Renal cortex interstitium (tissue), 15 donors: Measurements from ENCODE around the gene GRB2. TPM values are rescaled to one million over a fixed set of nuclear protein-coding genes. Genes with fewer than 3 reads are reported as not detected.
"Not testable (repeated sequence)": the region's sequence is repeated elsewhere in the genome, so short reads cannot be mapped to it uniquely, and the experiment has no call there.

ENCODE experiments used
- DNase-seq, 11 donors: peaks; one replicate each; pipeline ENCODE4 v3.0.0-alpha.2; 2013; ENCODE audit warnings: low read depth in 9 of 11, low spot score in 4 of 11; ENCODE audit errors: extremely low read depth in 1 of 11
- long read RNA-seq, 16 experiments: transcript quantifications; one replicate each; lab custom pipeline, GENCODE V29; 2026
- polyA plus RNA-seq, 3 donors: library from polyadenylated mRNA; unstranded; fragments of 120-200 nt; gene quantifications; one replicate each; pipeline ENCODE4 v1.2.1, GENCODE V29; 2013; ENCODE audit not compliant: insufficient read length in 3 of 3

GRB2 gene
- 100 to 1,000 TPM in 2 of 3 donors, 10 to 100 TPM in 1; 94.8 to 103 (median 102) TPM for polyA plus RNA-seq
- long read RNA-seq, donor 1, transcript GRB2-202 (6 exons, 3,248 nt), result major isoform, 17 of 30 reads
- long read RNA-seq, donor 1, partial matches to known transcripts, result 9 of 30 reads
- long read RNA-seq, donor 1, other reads (novel, unspliced or antisense), result 0 of 30 reads
- long read RNA-seq, donor 2, transcript GRB2-205 (5 exons, 3,182 nt), result minor isoform, 7 of 31 reads
- long read RNA-seq, donor 2, transcript GRB2-202 (6 exons, 3,248 nt), result major isoform, 19 of 31 reads
- long read RNA-seq, donor 2, partial matches to known transcripts, result 5 of 31 reads
- long read RNA-seq, donor 2, other reads (novel, unspliced or antisense), result 0 of 31 reads
- long read RNA-seq, donor 3, transcript GRB2-202 (6 exons, 3,248 nt), result major isoform, 25 of 141 reads
- long read RNA-seq, donor 3, partial matches to known transcripts, result 112 of 141 reads
- long read RNA-seq, donor 3, other reads (novel, unspliced or antisense), result 0 of 141 reads
- long read RNA-seq, donor 4, transcript GRB2-202 (6 exons, 3,248 nt), result major isoform, 20 of 26 reads
- long read RNA-seq, donor 4, partial matches to known transcripts, result 0 of 26 reads
- long read RNA-seq, donor 4, other reads (novel, unspliced or antisense), result 0 of 26 reads
- long read RNA-seq, donor 5, result 0 reads
- long read RNA-seq, donor 6, transcript GRB2-205 (5 exons, 3,182 nt), result minor isoform, 6 of 31 reads
- long read RNA-seq, donor 6, transcript GRB2-202 (6 exons, 3,248 nt), result major isoform, 16 of 31 reads
- long read RNA-seq, donor 6, partial matches to known transcripts, result 8 of 31 reads
- long read RNA-seq, donor 6, other reads (novel, unspliced or antisense), result 0 of 31 reads
- long read RNA-seq, donor 7, transcript GRB2-202 (6 exons, 3,248 nt), result major isoform, 16 of 38 reads
- long read RNA-seq, donor 7, transcript GRB2-205 (5 exons, 3,182 nt), result minor isoform, 8 of 38 reads
- long read RNA-seq, donor 7, partial matches to known transcripts, result 12 of 38 reads
- long read RNA-seq, donor 7, other reads (novel, unspliced or antisense), result 0 of 38 reads
- long read RNA-seq, donor 8, result 0 reads
- long read RNA-seq, donor 9, transcript GRB2-202 (6 exons, 3,248 nt), result major isoform, 18 of 44 reads
- long read RNA-seq, donor 9, transcript GRB2-205 (5 exons, 3,182 nt), result minor isoform, 11 of 44 reads
- long read RNA-seq, donor 9, partial matches to known transcripts, result 15 of 44 reads
- long read RNA-seq, donor 9, other reads (novel, unspliced or antisense), result 0 of 44 reads
- long read RNA-seq, donor 10, transcript GRB2-202 (6 exons, 3,248 nt), result major isoform, 22 of 25 reads
- long read RNA-seq, donor 10, partial matches to known transcripts, result 0 of 25 reads
- long read RNA-seq, donor 10, other reads (novel, unspliced or antisense), result 0 of 25 reads
- long read RNA-seq, donor 11, transcript GRB2-202 (6 exons, 3,248 nt), result major isoform, 19 of 33 reads
- long read RNA-seq, donor 11, transcript GRB2-205 (5 exons, 3,182 nt), result minor isoform, 5 of 33 reads
- long read RNA-seq, donor 11, partial matches to known transcripts, result 9 of 33 reads
- long read RNA-seq, donor 11, other reads (novel, unspliced or antisense), result 0 of 33 reads
- long read RNA-seq, donor 12, transcript GRB2-202 (6 exons, 3,248 nt), result major isoform, 6 of 11 reads
- long read RNA-seq, donor 12, transcript GRB2-205 (5 exons, 3,182 nt), result minor isoform, 5 of 11 reads
- long read RNA-seq, donor 12, partial matches to known transcripts, result 0 of 11 reads
- long read RNA-seq, donor 12, other reads (novel, unspliced or antisense), result 0 of 11 reads
- long read RNA-seq, donor 13, result 0 reads
- long read RNA-seq, donor 14, transcript GRB2-202 (6 exons, 3,248 nt), result major isoform, 22 of 36 reads
- long read RNA-seq, donor 14, transcript GRB2-205 (5 exons, 3,182 nt), result minor isoform, 5 of 36 reads
- long read RNA-seq, donor 14, partial matches to known transcripts, result 8 of 36 reads
- long read RNA-seq, donor 14, other reads (novel, unspliced or antisense), result 0 of 36 reads
- long read RNA-seq, donor 15, transcript GRB2-202 (6 exons, 3,248 nt), result major isoform, 8 of 10 reads
- long read RNA-seq, donor 15, partial matches to known transcripts, result 0 of 10 reads
- long read RNA-seq, donor 15, other reads (novel, unspliced or antisense), result 0 of 10 reads
- long read RNA-seq, donor 16, transcript GRB2-205 (5 exons, 3,182 nt), result minor isoform, 23 of 100 reads
- long read RNA-seq, donor 16, transcript GRB2-202 (6 exons, 3,248 nt), result major isoform, 57 of 100 reads
- long read RNA-seq, donor 16, partial matches to known transcripts, result 19 of 100 reads
- long read RNA-seq, donor 16, other reads (novel, unspliced or antisense), result 0 of 100 reads

- DNase-seq, result peak in 10 of 11 donors; percentile 90 to 97 (median 96)
These were observed at the start of gene GRB2 for GRCh38 chr17:75405365-75406221. TSS of gene GRB2 (minus strand) at chr17:75405678. CDS start at chr17:75393628, 12,050 bp downstream.

DNA sequence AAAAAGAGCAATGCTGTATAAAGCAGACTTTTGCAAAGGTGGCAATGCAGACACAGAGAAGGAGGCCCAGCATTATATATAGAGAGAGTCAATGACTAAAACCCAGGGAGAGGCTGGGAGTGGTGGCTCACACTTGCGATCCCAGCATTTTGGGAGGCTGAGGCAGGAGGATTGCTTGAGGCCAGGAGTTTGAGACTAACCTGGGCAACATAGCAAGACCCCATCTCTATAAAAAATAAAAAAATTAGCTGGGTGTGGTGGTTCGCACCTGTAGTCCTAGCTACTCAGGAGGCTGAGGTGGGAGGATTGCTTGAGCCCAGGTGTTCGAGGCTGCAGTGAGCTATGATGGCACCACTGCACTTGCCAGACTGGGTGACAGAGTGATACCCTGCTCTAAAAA, 49.2 kb upstream of the GRB2 start:
- DNase-seq, result not testable (repeated sequence)

DNA sequence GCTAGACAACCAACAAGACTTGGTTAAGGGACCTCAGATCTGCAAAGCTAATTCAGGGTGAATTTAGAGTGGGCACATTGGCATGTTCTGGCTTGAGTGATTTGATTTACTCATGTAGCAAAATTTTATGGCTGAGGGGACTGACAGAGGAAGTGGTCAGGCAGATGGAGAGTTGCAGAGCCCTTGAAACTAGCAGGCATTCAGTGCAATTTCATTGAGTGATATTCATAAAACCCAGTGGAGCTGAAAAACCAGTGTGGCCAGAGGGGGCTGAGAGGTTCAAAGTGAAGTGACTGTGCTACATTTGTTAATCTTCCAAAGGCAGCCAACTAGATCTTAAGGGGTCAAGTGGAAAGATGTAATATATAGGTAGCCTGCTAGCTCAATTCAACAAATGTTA, 48.7 kb upstream of the GRB2 start:
- no peak for DNase-seq

DNA sequence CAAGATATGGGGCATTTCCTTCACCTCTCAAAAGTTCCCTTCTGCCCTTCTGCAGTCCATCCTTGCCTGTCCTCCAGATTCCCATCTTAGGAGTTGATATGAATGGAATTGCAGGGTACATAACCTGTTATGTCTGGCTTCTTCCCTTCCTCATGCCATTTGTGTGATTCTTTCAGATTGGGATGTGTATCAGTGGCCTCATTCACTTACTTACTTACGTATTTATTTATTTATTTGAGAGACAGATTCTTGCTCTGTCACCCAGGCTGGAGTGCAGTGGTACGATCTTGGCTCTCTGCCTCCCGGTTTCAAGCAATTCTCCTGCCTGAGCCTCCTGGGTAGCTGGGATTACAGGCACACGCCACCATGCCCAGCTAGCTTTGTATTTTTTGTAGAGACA, 44.8 kb upstream of the GRB2 start:
- DNase-seq, result no peak

- DNase-seq, result no peak
These were observed 42.7 kb upstream of the GRB2 start for GRCh38 chr17:75447951-75448856.

- not testable (repeated sequence) for DNase-seq
These were observed 40.4 kb upstream of the GRB2 start for GRCh38 chr17:75445896-75446295.

DNA sequence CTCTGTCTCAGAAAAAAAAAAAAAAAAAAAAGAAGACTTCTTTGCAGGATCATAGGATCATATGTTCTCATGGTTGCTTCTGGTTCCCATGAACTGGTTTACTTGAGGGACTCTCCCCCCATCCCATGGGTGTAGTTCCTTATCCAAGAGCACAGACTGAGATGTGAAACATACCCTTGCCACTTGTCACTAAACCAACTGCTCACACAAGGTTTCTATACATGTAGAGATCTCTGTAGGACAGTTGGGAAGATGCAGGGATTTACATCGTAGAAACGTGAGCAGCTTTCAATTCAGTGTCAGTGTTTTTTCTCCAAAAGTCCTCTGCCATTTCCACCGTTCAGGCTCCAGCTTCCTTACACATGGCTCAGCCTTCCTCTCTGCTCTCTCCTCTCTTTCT, 39.8 kb upstream of the GRB2 start:
- DNase-seq, result no peak

DNA sequence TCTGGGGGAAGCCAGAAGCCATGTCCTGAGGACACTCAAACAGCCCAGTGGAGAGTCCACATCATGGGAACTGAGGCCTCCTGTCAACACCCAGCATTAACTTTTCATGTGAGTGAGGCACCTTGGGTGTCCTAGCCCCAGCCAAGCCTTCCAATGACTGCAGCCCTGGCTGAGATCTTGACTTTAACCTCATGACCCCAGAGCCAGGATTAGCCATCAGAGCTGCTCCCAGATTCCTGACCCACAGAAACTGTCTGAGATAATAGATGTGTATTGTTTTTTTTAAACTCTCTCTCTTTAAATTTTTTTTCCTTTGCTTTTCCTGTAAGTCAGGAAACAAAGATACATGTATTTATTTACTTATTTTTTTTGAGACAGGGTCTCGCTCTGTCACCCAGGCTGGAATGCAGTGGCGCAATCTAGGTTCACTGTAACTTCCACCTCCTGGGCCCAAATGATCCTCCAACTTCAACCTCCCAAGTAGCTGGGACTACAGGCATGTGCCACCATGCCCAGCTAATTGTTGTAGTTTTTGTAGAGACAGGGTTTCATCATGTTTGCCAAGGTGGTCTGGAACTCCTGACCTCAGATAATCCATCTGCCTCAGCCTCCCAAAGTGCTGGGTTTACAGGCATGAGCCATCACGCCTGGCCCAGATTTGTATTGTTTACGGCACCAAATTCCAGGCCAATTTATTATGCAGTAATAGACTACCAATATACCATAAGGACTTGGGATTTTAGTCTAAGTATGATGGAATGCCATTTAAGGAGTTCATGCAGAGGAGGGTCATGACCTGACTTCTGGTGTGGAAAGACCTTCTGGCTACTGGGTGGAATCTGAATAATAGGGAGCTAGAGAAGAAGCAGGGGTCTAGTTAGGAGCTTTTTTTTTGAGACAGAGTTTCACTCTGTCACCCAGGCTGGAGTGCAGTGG, 37.0 kb upstream of the GRB2 start:
- DNase-seq, result no peak

DNA sequence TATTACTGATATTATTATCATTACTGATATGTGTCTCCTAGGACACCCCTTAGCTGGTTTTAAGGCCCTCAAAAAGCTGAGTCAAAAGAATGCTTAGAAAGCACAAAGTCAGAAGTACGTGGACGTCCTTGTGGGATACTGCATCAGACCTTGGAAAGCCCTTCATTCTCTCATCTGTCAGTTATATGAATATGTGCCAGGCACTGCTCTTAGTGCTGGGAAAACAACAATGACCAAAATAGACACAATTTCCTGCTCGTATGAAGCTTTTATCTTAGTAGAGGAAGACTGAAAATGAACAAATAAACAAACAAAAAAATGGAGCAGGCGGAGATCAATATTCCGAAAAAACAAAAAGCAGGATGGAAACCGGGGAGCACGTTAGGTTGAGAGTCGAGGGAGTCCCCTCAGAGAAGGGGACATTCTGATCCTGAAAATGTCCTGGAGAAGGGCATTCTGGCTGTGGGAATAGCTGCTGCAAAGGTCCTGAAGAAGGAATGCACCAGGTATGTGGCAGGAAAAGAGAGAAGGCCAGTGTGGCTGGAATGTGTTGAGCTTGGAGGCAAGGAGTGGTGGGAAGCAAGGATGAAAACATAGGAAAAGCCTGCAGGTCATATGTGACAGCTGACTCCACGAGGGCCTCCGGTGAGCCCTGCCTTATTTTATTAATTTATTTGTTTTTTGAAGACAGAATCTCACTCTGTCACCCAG, 35.4 kb upstream of the GRB2 start:
- no peak for DNase-seq

DNA sequence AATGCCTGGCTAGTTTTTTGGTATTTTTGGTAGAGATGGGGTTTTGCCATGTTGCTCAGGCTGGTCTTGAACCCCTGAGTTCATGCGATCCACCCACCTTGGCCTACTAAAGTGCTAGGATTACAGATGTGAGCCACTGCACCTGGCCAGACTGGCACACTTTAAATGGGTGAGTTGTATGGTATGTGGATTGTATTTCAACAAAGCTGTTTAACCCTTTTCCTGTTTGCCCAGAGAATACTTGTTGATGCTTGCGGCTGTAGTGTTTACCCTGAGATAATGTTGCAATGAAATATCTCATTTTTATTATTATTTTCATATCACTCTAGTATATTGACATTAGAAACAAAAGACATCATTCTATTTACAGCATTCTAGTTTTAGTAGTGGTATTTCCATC, 33.8 kb upstream of the GRB2 start:
- DNase-seq, result no peak

DNA sequence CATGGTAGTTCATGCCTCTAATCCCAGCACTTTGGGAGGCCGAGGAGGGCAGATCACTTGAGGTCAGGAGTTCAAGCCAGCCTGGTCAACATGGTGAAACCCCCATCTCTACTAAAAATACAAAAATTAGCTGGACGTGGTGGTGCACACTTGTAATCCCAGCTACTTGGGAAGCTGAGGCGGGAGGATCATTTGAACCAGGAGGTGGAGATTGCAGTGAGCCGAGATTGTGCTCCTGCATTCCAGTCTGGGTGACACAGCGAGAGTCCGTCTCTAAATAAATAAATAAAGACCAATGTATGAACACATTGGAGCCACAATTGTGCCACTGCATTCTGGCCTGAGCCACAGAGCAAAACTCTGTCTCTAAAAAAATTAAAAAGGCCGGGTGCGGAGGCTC, 31.9 kb upstream of the GRB2 start:
- not testable (repeated sequence) for DNase-seq

GRCh38 chr17:75434433-75434832, 29.0 kb upstream of the GRB2 start:
- DNase-seq, result not testable (repeated sequence)

DNA sequence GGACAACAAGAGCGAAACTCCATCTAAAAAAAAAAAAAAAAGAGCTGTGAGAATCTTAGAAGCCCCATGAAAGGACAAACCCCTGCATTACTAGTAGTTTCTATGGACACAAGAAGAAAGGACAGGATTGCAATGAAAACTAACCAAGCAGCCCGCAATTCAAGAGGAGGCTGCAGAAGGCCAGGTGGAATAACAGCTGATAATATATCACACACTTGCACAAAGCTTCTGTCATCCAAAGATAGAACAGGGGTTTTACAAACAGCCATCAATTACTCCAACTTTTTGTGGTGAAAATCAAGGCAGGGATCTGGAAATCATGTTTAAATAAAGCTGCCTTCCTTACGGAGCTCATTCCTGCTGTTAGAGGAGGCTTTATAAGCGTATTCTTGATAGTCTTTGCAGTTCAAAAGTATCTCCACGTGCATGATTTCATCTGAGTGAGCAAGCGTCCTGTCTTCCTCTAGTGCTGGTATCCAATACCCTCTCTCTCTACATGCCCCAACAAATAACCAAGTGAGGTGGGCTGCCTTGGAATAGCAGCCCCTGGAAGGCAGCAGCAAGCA, 27.8 kb upstream of the GRB2 start:
- DNase-seq, result peak in 1 of 11 donors; percentile 21
